IMR-90 (cell line): ENCODE results near the gene MPPED1. TPM values are rescaled to one million over a fixed set of nuclear protein-coding genes. Genes with fewer than 3 reads are reported as not detected.

Experiments used
- ATAC-seq: fragments of 200-7000 bp; cut with Tn5 transposase; 2 replicates; pipeline ENCODE4 v1.9.1; 2020; ENCODE audit warnings: low read depth, mild to moderate bottlenecking, moderate library complexity
- BruUV-seq: library from RNA; stranded (reverse); fragments of 400-500 nt; replicated peaks from 2 replicates; lab custom pipeline; 2021; lab: Mats Ljungman, UMichigan
- CTCF ChIA-PET: fragments of 300-600 bp; formaldehyde crosslinking; extraction: SDS; loops from one replicate; lab custom pipeline; 2021; ENCODE audit warnings: antibody characterized with exemption; lab: Yijun Ruan, JAX
- POLR2A ChIA-PET: fragments of 300-600 bp; sonication (Branson Sonifier 250); formaldehyde crosslinking; loops from one replicate; lab custom pipeline; 2022; ENCODE audit warnings: antibody characterized with exemption; ENCODE audit not compliant: unreplicated experiment; lab: Charles Lee
- DNase-seq: peaks from one replicate; pipeline ENCODE4 v3.0.0; 2013
- H2AFZ ChIP-seq: replicated peaks from 2 replicates; pipeline ENCODE3; 2013; ENCODE audit warnings: low read length, mild to moderate bottlenecking; ENCODE audit not compliant: poor library complexity
- H2AK5ac ChIP-seq: 2 replicates; pipeline ENCODE4 v1.6.1; 2013; ENCODE audit warnings: low read depth, low read length, inconsistent platforms
- H2AK9ac ChIP-seq: replicated peaks from 2 replicates; pipeline ENCODE3; 2013; ENCODE audit warnings: mild to moderate bottlenecking, low read depth, low read length, moderate library complexity; ENCODE audit not compliant: poor library complexity
- H2BK120ac ChIP-seq: 2 replicates; pipeline ENCODE4 v1.6.1; 2013; ENCODE audit warnings: low read depth, low read length, inconsistent platforms
- H2BK15ac ChIP-seq: 3 replicates; pipeline ENCODE4 v1.6.1; 2013; ENCODE audit warnings: low read depth, low read length, inconsistent platforms
- H2BK20ac ChIP-seq: 2 replicates; pipeline ENCODE4 v1.6.1; 2013; ENCODE audit warnings: low read depth, mild to moderate bottlenecking, inconsistent platforms, low read length, moderate library complexity
- H2BK5ac ChIP-seq: 2 replicates; pipeline ENCODE4 v1.6.1; 2013; ENCODE audit warnings: mild to moderate bottlenecking, low read depth, low read length, inconsistent platforms; ENCODE audit not compliant: poor library complexity, severe bottlenecking
- H3K14ac ChIP-seq: replicated peaks from 2 replicates; pipeline ENCODE4 v1.6.1; 2013; ENCODE audit warnings: low read depth, low read length, inconsistent platforms
- H3K18ac ChIP-seq: 2 replicates; pipeline ENCODE4 v1.6.1; 2013; ENCODE audit warnings: low read depth, low read length, control low read depth
- H3K23ac ChIP-seq: 2 replicates; pipeline ENCODE4 v1.6.1; 2013; ENCODE audit warnings: low read depth, low read length, inconsistent platforms
- H3K27ac ChIP-seq: 2 replicates; pipeline ENCODE4 v1.5.1; 2013; ENCODE audit warnings: mild to moderate bottlenecking, control low read depth, low read length; ENCODE audit not compliant: insufficient read depth
- H3K27me3 ChIP-seq: 2 replicates; pipeline ENCODE4 v1.6.1; 2013; ENCODE audit warnings: low read length; ENCODE audit not compliant: control insufficient read depth, insufficient read depth
- H3K36me3 ChIP-seq: 2 replicates; pipeline ENCODE4 v1.6.1; 2013; ENCODE audit warnings: low read length, mixed read lengths; ENCODE audit not compliant: control insufficient read depth, insufficient read depth
- H3K4ac ChIP-seq: 2 replicates; pipeline ENCODE4 v1.6.1; 2013; ENCODE audit warnings: low read depth, low read length, inconsistent platforms
- H3K4me1 ChIP-seq: 2 replicates; pipeline ENCODE4 v1.6.1; 2013; ENCODE audit warnings: low read length, mixed read lengths; ENCODE audit not compliant: control insufficient read depth, insufficient read depth
- H3K4me2 ChIP-seq: 2 replicates; pipeline ENCODE4 v1.6.1; 2013; ENCODE audit warnings: low read depth, mild to moderate bottlenecking, control low read depth, low read length, moderate library complexity
- H3K4me3 ChIP-seq: 2 replicates; pipeline ENCODE4 v1.5.1; 2013; ENCODE audit warnings: low read depth, mild to moderate bottlenecking, control low read depth, low read length, moderate library complexity; ENCODE audit not compliant: insufficient read depth
- H3K56ac ChIP-seq: 2 replicates; pipeline ENCODE4 v1.6.1; 2013; ENCODE audit warnings: low read length, inconsistent platforms; ENCODE audit not compliant: insufficient read depth; ENCODE audit errors: extremely low read depth
- H3K79me1 ChIP-seq, 2 experiments: 2 replicates each; pipeline ENCODE4 v1.6.1; 2013; ENCODE audit warnings: low read length in 2 of 2, inconsistent platforms in 1 of 2, low read depth in 1 of 2
- H3K9ac ChIP-seq: 2 replicates; pipeline ENCODE4 v1.6.1; 2013; ENCODE audit warnings: low read depth, low read length, control low read depth
- H3K9me1 ChIP-seq: 2 replicates; pipeline ENCODE4 v1.6.1; 2013; ENCODE audit warnings: low read length, inconsistent platforms; ENCODE audit not compliant: insufficient read depth
- H3K9me3 ChIP-seq: 2 replicates; pipeline ENCODE4 v1.6.1; 2013; ENCODE audit warnings: low read length; ENCODE audit not compliant: control insufficient read depth, insufficient read depth
- H4K20me1 ChIP-seq: 2 replicates; pipeline ENCODE4 v1.6.1; 2013; ENCODE audit warnings: low read length, inconsistent platforms; ENCODE audit not compliant: insufficient read depth
- H4K5ac ChIP-seq: 2 replicates; pipeline ENCODE4 v1.6.1; 2013; ENCODE audit warnings: mild to moderate bottlenecking, low read depth, low read length, control low read depth
- H4K8ac ChIP-seq, 2 experiments: 2 replicates each; pipeline ENCODE4 v1.6.1; 2013; ENCODE audit warnings: low read depth in 2 of 2, low read length in 2 of 2, control low read depth in 1 of 2, inconsistent platforms in 1 of 2
- H4K91ac ChIP-seq: 2 replicates; pipeline ENCODE4 v1.6.1; 2013; ENCODE audit warnings: low read depth, low read length, inconsistent platforms; ENCODE audit not compliant: insufficient read depth
- MAZ ChIP-seq: IDR thresholded peaks from 2 replicates; pipeline ENCODE4 v1.6.1; 2012; ENCODE audit warnings: low read depth, mild to moderate bottlenecking, low read length, improper control_type of control experiment, moderate library complexity, borderline replicate concordance
- MXI1 ChIP-seq: IDR thresholded peaks from 2 replicates; pipeline ENCODE4 v1.6.1; 2012; ENCODE audit warnings: low read depth, mild to moderate bottlenecking, low read length, moderate library complexity, borderline replicate concordance
- NFE2L2 ChIP-seq: fragments of 150-350 bp; IDR thresholded peaks from 2 replicates; pipeline ENCODE4 v1.6.1; 2016; ENCODE audit warnings: low read depth, mild to moderate bottlenecking, low read length
- RAD21 ChIP-seq: IDR thresholded peaks from 2 replicates; pipeline ENCODE4 v1.6.1; 2012; ENCODE audit warnings: low read length, improper control_type of control experiment
- RFX5 ChIP-seq: IDR thresholded peaks from 2 replicates; pipeline ENCODE4 v1.8.0; 2012; ENCODE audit warnings: low read depth, mild to moderate bottlenecking, low read length, moderate library complexity
- SMC3 ChIP-seq: fragments of 150-350 bp; IDR thresholded peaks from 2 replicates; pipeline ENCODE4 v1.6.1; 2016; ENCODE audit warnings: low read depth, mild to moderate bottlenecking, antibody characterized with exemption, low read length, moderate library complexity
- WGBS, 2 experiments: methylation state at CpG; one replicate each; pipeline versions ENCODE4 v1.1.5 to v1.1.7; 2013; ENCODE audit warnings: missing lambda C conversion rate in 2 of 2; ENCODE audit not compliant: insufficient read length in 1 of 2; ENCODE audit errors: extremely low coverage in 2 of 2; 5-methylcytosine and 5-hydroxymethylcytosine counted together
- dilution Hi-C: fragments of 300-500 bp; cut with HindIII; formaldehyde crosslinking; loops from one replicate; pipeline ENCODE4 v1.14.3; 2018; ENCODE audit warnings: low sequenced_read_pairs; ENCODE audit not compliant: unreplicated experiment
- in situ Hi-C: fragments of 300-500 bp; cut with MboI; formaldehyde crosslinking; loops from 3 replicates; pipeline ENCODE4 v1.14.3; 2019; ENCODE audit warnings: low sequenced_read_pairs, inconsistent platforms, mixed read lengths
- intact Hi-C: fragments of 100-400 bp; cut with micrococcal nuclease; formaldehyde crosslinking; loops from 2 replicates; pipeline ENCODE4 v1.10.0; 2022
- polyA plus RNA-seq, 3 experiments: library from polyadenylated mRNA; depleted of rRNA; stranded (reverse); fragments of >200 nt; gene quantifications; 2 replicates each; pipeline ENCODE4 v1.2.3, GENCODE V29; 2012; ENCODE audit warnings: low replicate concordance in 1 of 3
- total RNA-seq: library from RNA; depleted of rRNA; stranded (reverse); fragments of >200 nt; gene quantifications from 2 replicates; pipeline ENCODE4 v1.2.3, GENCODE V29; 2012

The MPPED1 gene
- total and polyA plus RNA-seq, 2 of the 4 experiments (the other 2 are of a cell fraction) = not detected

GRCh38 chr22:43457002-43457401 is 45.2 kb downstream of the MPPED1 start:
- Histone ChIP-seq H3K4me3 (no peak overlapping the region), H3K4me2 (no peak overlapping the region), H2AK9ac (no peak overlapping the region), H2BK15ac (no peak overlapping the region), H3K4ac (no peak overlapping the region), H2BK20ac (no peak overlapping the region), H4K8ac (no peak overlapping the region), H2AK5ac (no peak overlapping the region), H3K27me3 (no peaks in the 10 kb centered on the region), H4K20me1 (no peaks in the 10 kb centered on the region), H2AFZ (no peak overlapping the region), H4K91ac (no peak overlapping the region), H3K79me1 (no peaks in the 10 kb centered on the region), H3K9me3 (peaks cover 1% of the 10 kb centered on the region; the same call in 1 of the 2 replicates), H2BK120ac (no peak overlapping the region), H3K23ac (no peak overlapping the region), H3K9me1 (no peaks in the 10 kb centered on the region), H3K18ac (no peak overlapping the region), H3K36me3 (no peaks in the 10 kb centered on the region), H3K4me1 (no peaks in the 10 kb centered on the region), H3K14ac (no peak overlapping the region), H2BK5ac (no peak overlapping the region), H3K9ac (no peak overlapping the region), H3K27ac (no peak overlapping the region), H4K5ac (no peak overlapping the region), H3K56ac (no peak overlapping the region)
- TF ChIP-seq SMC3 = no peak
- TF ChIP-seq RFX5 = no peak
- TF ChIP-seq NFE2L2 = no peak
- no peak for TF ChIP-seq MXI1
- TF ChIP-seq MAZ = no peak
- no peak for TF ChIP-seq RAD21
- ChIA-PET CTCF (no interaction called here), POLR2A (no interaction called here)
- WGBS, 2 experiments = no CpG with 5 or more reads among the region's 3 CpGs
- intact Hi-C loops (no loop called here), dilution Hi-C loops (no loop called here), in situ Hi-C loops (no loop called here)
- DNase-seq (no peak), ATAC-seq (no peak)
- no TSS peak for BruUV-seq
